ENCODE measurements around the gene SNCG. TPM values are rescaled to one million over a fixed set of nuclear protein-coding genes. Genes with fewer than 3 reads are reported as not detected.

Gene SNCG
- polyA plus RNA-seq, 1 donor from 2014 or later = 6.1 TPM

GRCh38 chr10:86942441-86943315 is 15.7 kb upstream of the SNCG start:
- no peaks in the 10 kb centered on the region for H3F3A ChIP-seq (ENCODE audit: insufficient read depth, low read length, poor library complexity, severe bottlenecking)

More at GRCh38 chr10:86942441-86943315, 15.7 kb upstream of the SNCG start:
- Histone ChIP-seq H3K27me3 (ENCODE audit: insufficient read depth, low read depth, low read length) (no peaks in the 10 kb centered on the region), H3K4me2 (ENCODE audit: low read length) (no peak overlapping the region), H2AFZ (ENCODE audit: low read depth, low read length) (no peak overlapping the region), H4K20me1 (ENCODE audit: insufficient read depth) (no peaks in the 10 kb centered on the region), H3K79me2 (replicated peaks; ENCODE audit: insufficient read depth, low read length) (no peaks in the 10 kb centered on the region), H3K9me3 (ENCODE audit: low read length) (no peaks in the 10 kb centered on the region), H3K27ac (ENCODE audit: low read length) (no peak overlapping the region), H3K9ac (ENCODE audit: low read length) (no peak overlapping the region), H3K4me3 (ENCODE audit: low read length) (no peak overlapping the region), H3K9me2 (ENCODE audit: insufficient read depth, low read length) (no peaks in the 10 kb centered on the region), H3K36me3 (ENCODE audit: insufficient read depth, low read length) (no peaks in the 10 kb centered on the region)
- TF ChIP-seq TAF1 (IDR thresholded peaks at IDR 0.05; ENCODE audit: low read depth) = no peak
- TF ChIP-seq SMC3 (conservative IDR thresholded peaks at IDR 0.05; ENCODE audit: poor library complexity) = no peak
- TF ChIP-seq EP300 (conservative IDR thresholded peaks at IDR 0.05; ENCODE audit: poor library complexity, severe bottlenecking) = no peak
- TF ChIP-seq EZH2 (IDR thresholded peaks at IDR 0.05; ENCODE audit: borderline replicate concordance, insufficient read depth, low read length, poor library complexity, severe bottlenecking) = no peak
- TF ChIP-seq MXI1 (conservative IDR thresholded peaks at IDR 0.05; ENCODE audit: poor library complexity, severe bottlenecking) = no peak
- TF ChIP-seq CTCF (IDR thresholded peaks at IDR 0.05; ENCODE audit: poor library complexity, severe bottlenecking) = no peak
- no peak for TF ChIP-seq RAD21 (conservative IDR thresholded peaks at IDR 0.05)
- no peak for TF ChIP-seq REST (IDR thresholded peaks at IDR 0.05; ENCODE audit: borderline replicate concordance)
- no peak for TF ChIP-seq POLR2AphosphoS5 (IDR thresholded peaks at IDR 0.05)
